Calu3 (cell line): ENCODE measurements around the gene SEMA5A. TPM values are rescaled to one million over a fixed set of nuclear protein-coding genes. Genes with fewer than 3 reads are reported as not detected.

Source experiments
- BruUV-seq: library from RNA; stranded (reverse); fragments of 400-500 nt; replicated peaks from 2 replicates; lab custom pipeline; 2021; lab: Mats Ljungman, UMichigan
- CTCF ChIA-PET: fragments of 300-600 bp; sonication (Branson Sonifier 250); formaldehyde crosslinking; loops from one replicate; lab custom pipeline; 2022; ENCODE audit warnings: antibody characterized with exemption; lab: Charles Lee
- DNase-seq: peaks from one replicate; pipeline ENCODE4 v3.0.0; 2022
- H3K27ac Mint-ChIP-seq: one replicate; pipeline ENCODE4 v1.8.0; 2022; ENCODE audit warnings: mixed read lengths; ENCODE audit not compliant: unreplicated experiment
- H3K27me3 Mint-ChIP-seq: one replicate; pipeline ENCODE4 v1.8.0; 2022; ENCODE audit warnings: mixed read lengths; ENCODE audit not compliant: unreplicated experiment
- H3K36me3 Mint-ChIP-seq: one replicate; pipeline ENCODE4 v1.8.0; 2022; ENCODE audit warnings: mild to moderate bottlenecking, moderate library complexity, mixed read lengths; ENCODE audit not compliant: insufficient read depth, unreplicated experiment
- H3K4me1 Mint-ChIP-seq: one replicate; pipeline ENCODE4 v1.8.0; 2022; ENCODE audit warnings: mild to moderate bottlenecking, low read depth, mixed read lengths; ENCODE audit not compliant: unreplicated experiment
- H3K4me3 Mint-ChIP-seq: one replicate; pipeline ENCODE4 v1.8.0; 2022; ENCODE audit warnings: mild to moderate bottlenecking, low read depth, moderate library complexity, mixed read lengths; ENCODE audit not compliant: unreplicated experiment
- H3K9me3 Mint-ChIP-seq: one replicate; pipeline ENCODE4 v1.8.0; 2022; ENCODE audit warnings: low read depth, mixed read lengths; ENCODE audit not compliant: unreplicated experiment
- CTCF ChIP-seq: fragments of 200-600 bp; IDR thresholded peaks from one replicate; pipeline ENCODE4 v1.8.0; 2022; ENCODE audit warnings: antibody characterized with exemption; ENCODE audit not compliant: unreplicated experiment
- intact Hi-C: fragments of 100-400 bp; cut with micrococcal nuclease; formaldehyde crosslinking; loops from one replicate; pipeline ENCODE4 v1.10.0; 2022; ENCODE audit not compliant: unreplicated experiment
- total RNA-seq: library from RNA; stranded (reverse); gene quantifications from 2 replicates; pipeline ENCODE4 v1.2.3, GENCODE V29; 2022

The SEMA5A gene
- total RNA-seq, 1 experiment from 2014 or later, result 0.52 TPM

DNA sequence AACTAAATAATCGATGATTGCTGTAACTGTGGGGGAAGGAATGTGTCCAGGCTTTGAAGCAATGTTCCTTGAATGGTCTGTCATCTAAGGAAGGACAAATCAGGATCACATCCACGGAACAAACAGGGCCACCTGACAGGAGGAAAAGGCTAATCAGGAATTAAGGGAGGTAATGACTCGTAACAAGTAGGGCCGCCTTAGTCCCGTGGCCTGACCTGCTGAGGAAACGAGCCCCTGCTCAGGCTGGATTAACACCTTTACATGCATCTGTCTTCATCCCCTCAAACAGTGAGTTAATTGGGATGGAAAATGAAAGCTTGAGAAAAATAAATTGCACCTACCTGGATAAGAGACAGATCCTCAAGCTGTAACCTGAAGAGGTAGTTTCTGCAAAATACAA is 227.8 kb downstream of the SEMA5A start:
- intact Hi-C loops, result no loop called here
- CTCF ChIA-PET, result no interaction called here
- BruUV-seq, result no TSS peak
- no peak for TF ChIP-seq CTCF
- Mint-ChIP-seq H3K36me3 (no peaks in the 10 kb centered on the region), H3K27ac (no peak overlapping the region), H3K27me3 (no peaks in the 10 kb centered on the region), H3K9me3 (peaks cover 3% of the 10 kb centered on the region), H3K4me1 (no peaks in the 10 kb centered on the region), H3K4me3 (no peak overlapping the region)
- DNase-seq, result no peak

GRCh38 chr5:9316733-9317132 is 229.1 kb downstream of the SEMA5A start:
- intact Hi-C loops, result no loop called here
- H3K36me3 Mint-ChIP-seq, result no peaks in the 10 kb centered on the region
- CTCF ChIA-PET, result no interaction called here

DNA sequence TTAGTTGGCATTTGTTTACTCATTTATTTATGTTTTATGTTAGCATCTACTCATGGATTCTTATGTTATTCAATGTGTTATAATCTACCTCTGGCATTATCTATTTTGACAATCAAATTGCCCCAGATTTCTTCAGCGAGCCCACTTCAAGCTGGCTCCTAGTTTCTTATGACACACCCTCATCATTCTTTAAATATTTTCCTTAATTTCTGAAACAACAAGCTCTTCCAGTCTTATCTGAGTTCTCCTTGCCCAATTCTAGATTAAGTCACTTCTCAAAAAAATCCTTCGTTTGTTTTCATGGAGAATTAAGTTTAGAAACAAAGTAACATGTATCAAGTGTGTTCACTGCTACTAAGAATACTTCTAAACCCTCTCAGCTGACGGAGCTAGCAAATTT is 229.8 kb downstream of the SEMA5A start:
- H3K27me3 Mint-ChIP-seq, result no peaks in the 10 kb centered on the region
- H3K4me3 Mint-ChIP-seq, result no peak overlapping the region
- CTCF ChIA-PET, result no interaction called here
- TF ChIP-seq CTCF, result no peak
- no peak overlapping the region for H3K27ac Mint-ChIP-seq
- no peaks in the 10 kb centered on the region for H3K36me3 Mint-ChIP-seq
- no TSS peak for BruUV-seq
- no peaks in the 10 kb centered on the region for H3K4me1 Mint-ChIP-seq
- peaks cover 6% of the 10 kb centered on the region for H3K9me3 Mint-ChIP-seq
- DNase-seq, result no peak
- intact Hi-C loops, result no loop called here

More at GRCh38 chr5:9316733-9317132, 229.1 kb downstream of the SEMA5A start:
- BruUV-seq, result no TSS peak
- no peaks in the 10 kb centered on the region for H3K27me3 Mint-ChIP-seq
- H3K4me1 Mint-ChIP-seq, result no peaks in the 10 kb centered on the region
- no peak overlapping the region for H3K4me3 Mint-ChIP-seq
- H3K27ac Mint-ChIP-seq, result no peak overlapping the region
- peak; percentile 7 for DNase-seq
- H3K9me3 Mint-ChIP-seq, result peaks cover 6% of the 10 kb centered on the region
- TF ChIP-seq CTCF, result no peak

DNA sequence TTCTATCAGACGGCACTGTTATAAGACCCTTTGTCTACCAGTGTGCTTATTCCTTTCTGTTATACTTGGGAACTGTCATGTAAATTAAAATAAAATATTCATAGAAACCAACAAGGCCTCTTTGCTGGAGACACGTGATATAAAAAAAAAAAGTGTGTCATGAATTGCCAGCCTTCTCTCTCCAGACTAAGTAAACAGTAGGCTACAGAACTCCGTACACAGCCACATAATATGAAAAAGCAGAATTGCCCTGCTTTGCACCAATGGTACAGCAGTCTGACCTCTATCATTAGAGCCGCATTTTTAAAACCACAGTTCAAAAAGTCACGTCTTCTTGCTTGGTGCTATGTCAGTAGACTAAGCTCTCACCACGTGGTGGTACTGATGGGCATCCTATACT is 231.3 kb downstream of the SEMA5A start:
- Mint-ChIP-seq H3K36me3 (no peaks in the 10 kb centered on the region), H3K9me3 (peaks cover 6% of the 10 kb centered on the region), H3K27ac (no peak overlapping the region), H3K4me3 (no peak overlapping the region), H3K27me3 (no peaks in the 10 kb centered on the region), H3K4me1 (no peaks in the 10 kb centered on the region)
- intact Hi-C loops, result no loop called here
- CTCF ChIA-PET, result no interaction called here
- no TSS peak for BruUV-seq
- DNase-seq, result no peak
- no peak for TF ChIP-seq CTCF
